Measurements from ENCODE around the gene CT45A1.
"Not testable (repeated sequence)": the region's sequence is repeated elsewhere in the genome, so short reads cannot be mapped to it uniquely, and the experiment has no call there.

Gene CT45A1

GRCh38 chrX:135737366-135738071 lies 24.1 kb downstream of the CT45A1 start:
- TF ChIP-seq CTCF (conservative IDR thresholded peaks at IDR 0.05; ENCODE audit: low read depth, low read length): no peak
- DNase-seq (ENCODE audit: low read depth): peak; percentile 23

GRCh38 chrX:135740681-135741149 lies 27.3 kb downstream of the CT45A1 start:
- DNase-seq (ENCODE audit: low read depth): peak; percentile 8
- H3K4me3 ChIP-seq (ENCODE audit: low read depth, low read length): no peak overlapping the region
- TF ChIP-seq CTCF (conservative IDR thresholded peaks at IDR 0.05; ENCODE audit: low read depth, low read length): peak; percentile 49

More at GRCh38 chrX:135737366-135738071, 24.1 kb downstream of the CT45A1 start:
- no peak overlapping the region for H3K4me3 ChIP-seq (ENCODE audit: low read depth, low read length)

- TF ChIP-seq CTCF (conservative IDR thresholded peaks at IDR 0.05; ENCODE audit: low read depth, low read length): no peak
Measured at GRCh38 chrX:135741192-135741715, 27.8 kb downstream of the CT45A1 start.

GRCh38 chrX:135744739-135745138 lies 31.3 kb downstream of the CT45A1 start:
- H3K4me3 ChIP-seq (ENCODE audit: low read depth, low read length); DNase-seq (ENCODE audit: low read depth): not testable (repeated sequence)

More at GRCh38 chrX:135741192-135741715, 27.8 kb downstream of the CT45A1 start:
- DNase-seq (ENCODE audit: low read depth): no peak
- no peak overlapping the region for H3K4me3 ChIP-seq (ENCODE audit: low read depth, low read length)

GRCh38 chrX:135768091-135768490 lies 54.7 kb downstream of the CT45A1 start, which contains the start of gene CT45A3:
CT45A3 (minus strand) TSS chrX:135768191; CDS start chrX:135764444, 3,747 bp downstream.
- H3K4me3 ChIP-seq (ENCODE audit: low read depth, low read length); DNase-seq (ENCODE audit: low read depth): not testable (repeated sequence)

Data from choroid plexus epithelial cell (primary cell).